Keratinocyte (primary cell): Measurements from ENCODE around the gene TAF11L6. TPM values are rescaled to one million over a fixed set of nuclear protein-coding genes. Genes with fewer than 3 reads are reported as not detected.
"Not testable (repeated sequence)": the region's sequence is repeated elsewhere in the genome, so short reads cannot be mapped to it uniquely, and the experiment has no call there.

Source experiments
- DNase-seq: peaks from one replicate; pipeline ENCODE4 v3.0.0-alpha.2; 2011; ENCODE audit warnings: low read depth, missing footprints, low spot score
- FAIRE-seq: peaks from 2 replicates; lab custom pipeline; 2011; peaks lifted over from hg19 to GRCh38; lab: Jason Lieb, UNC
- H2AFZ ChIP-seq: 2 replicates; pipeline ENCODE4 v1.6.0; 2012; ENCODE audit warnings: low read length, control low read depth, inconsistent platforms; ENCODE audit not compliant: control insufficient read depth
- H3K27ac ChIP-seq: 2 replicates; pipeline ENCODE4 v1.5.1; 2011; ENCODE audit warnings: low read length; ENCODE audit not compliant: control insufficient read depth, insufficient read depth
- H3K27me3 ChIP-seq: 3 replicates; pipeline ENCODE4 v1.6.0; 2011; ENCODE audit warnings: low read length; ENCODE audit not compliant: control insufficient read depth, insufficient read depth; ENCODE audit errors: extremely low read depth
- H3K36me3 ChIP-seq, 2 experiments: 2 replicates in 1 of 2; 3 replicates in 1 of 2; pipeline ENCODE4 v1.5.1; 2011; ENCODE audit warnings: low read length in 2 of 2, mild to moderate bottlenecking in 1 of 2; ENCODE audit not compliant: control insufficient read depth in 2 of 2, insufficient read depth in 2 of 2; ENCODE audit errors: extremely low read depth in 1 of 2
- H3K4me1 ChIP-seq: 3 replicates; pipeline ENCODE4 v1.5.1; 2011; ENCODE audit warnings: low read length; ENCODE audit not compliant: control insufficient read depth, insufficient read depth; ENCODE audit errors: extremely low read depth
- H3K4me2 ChIP-seq: 3 replicates; pipeline ENCODE4 v1.6.0; 2011; ENCODE audit warnings: low read depth, low read length; ENCODE audit not compliant: control insufficient read depth, insufficient read depth; ENCODE audit errors: extremely low read depth
- H3K4me3 ChIP-seq, 3 experiments: fragments of 200-600 bp in 1 of 3; sonication (generic) in 1 of 3; 2 replicates in 2 of 3; 3 replicates in 1 of 3; pipeline ENCODE4 v1.5.1; 2011 to 2016; ENCODE audit warnings: low read length in 3 of 3, mild to moderate bottlenecking in 3 of 3, control low read depth in 2 of 3, inconsistent platforms in 1 of 3, low read depth in 1 of 3, mixed read lengths in 1 of 3, mixed run types in 1 of 3, moderate library complexity in 1 of 3; ENCODE audit not compliant: control insufficient read depth in 2 of 3, insufficient read depth in 2 of 3; ENCODE audit errors: extremely low read depth in 1 of 3
- H3K79me2 ChIP-seq: 2 replicates; pipeline ENCODE4 v1.6.0; 2012; ENCODE audit warnings: low read length; ENCODE audit not compliant: control insufficient read depth, insufficient read depth
- H3K9ac ChIP-seq: 3 replicates; pipeline ENCODE4 v1.6.0; 2011; ENCODE audit warnings: low read length; ENCODE audit not compliant: control insufficient read depth, insufficient read depth; ENCODE audit errors: extremely low read depth
- H3K9me1 ChIP-seq: 3 replicates; pipeline ENCODE4 v1.6.0; 2011; ENCODE audit warnings: low read length; ENCODE audit not compliant: control insufficient read depth, insufficient read depth; ENCODE audit errors: extremely low read depth
- H3K9me3 ChIP-seq: 2 replicates; pipeline ENCODE4 v1.5.1; 2012; ENCODE audit warnings: low read depth, low read length; ENCODE audit not compliant: control insufficient read depth
- H4K20me1 ChIP-seq: 3 replicates; pipeline ENCODE4 v1.6.0; 2011; ENCODE audit warnings: low read length; ENCODE audit not compliant: control insufficient read depth, insufficient read depth; ENCODE audit errors: extremely low read depth
- CTCF ChIP-seq, 3 experiments: IDR thresholded peaks in 1 of 3; conservative IDR thresholded peaks in 1 of 3; optimal IDR thresholded peaks in 1 of 3; 2 replicates in 2 of 3; 3 replicates in 1 of 3; pipeline versions ENCODE3 to v1.5.1; 2011; ENCODE audit warnings: low read length in 3 of 3, mild to moderate bottlenecking in 3 of 3, moderate library complexity in 2 of 3, control low read depth in 1 of 3, inconsistent platforms in 1 of 3; ENCODE audit not compliant: insufficient read depth in 2 of 3; ENCODE audit errors: extremely low read depth in 1 of 3
- EZH2 ChIP-seq: IDR thresholded peaks from one replicate; pipeline ENCODE4 v1.6.1; 2012; ENCODE audit warnings: inconsistent platforms, mild to moderate bottlenecking, low read length, moderate library complexity
- dilution Hi-C: fragments of 300-500 bp; cut with MboI; formaldehyde crosslinking; loops from one replicate; pipeline ENCODE4 v1.7.0; 2020; ENCODE audit warnings: low sequenced_read_pairs; ENCODE audit not compliant: extremely low pct_ligation_motif_present
- polyA plus RNA-seq, 5 experiments: library from polyadenylated mRNA; depleted of rRNA in 3 of 5; stranded (reverse) in 3 of 5; stranded (forward) in 1 of 5; unstranded in 1 of 5; fragments of >200 nt; gene quantifications; 1 replicate in 1 of 5; 2 replicates in 3 of 5; 3 replicates in 1 of 5; pipeline versions ENCODE4 v1.2.1 to v1.2.3, GENCODE V29; 2011 to 2012; ENCODE audit warnings: missing spikeins in 2 of 5, low read depth in 1 of 5, low replicate concordance in 1 of 5

Gene TAF11L6
- polyA plus RNA-seq, 1 donor (not counting 4 experiments of a cell fraction or from before 2014, with no cell fraction given) = not detected

- Histone ChIP-seq H3K9me3 (no peaks in the 10 kb centered on the region), H3K79me2 (no peaks in the 10 kb centered on the region), H3K27ac (no peak overlapping the region), H3K4me2 (no peak overlapping the region), H3K4me3 (no peak overlapping the region), H3K27me3 (no peaks in the 10 kb centered on the region), H3K9me1 (no peaks in the 10 kb centered on the region), H3K9ac (no peak overlapping the region), H4K20me1 (no peaks in the 10 kb centered on the region), H3K4me1 (no peaks in the 10 kb centered on the region), H2AFZ (no peak overlapping the region), H3K36me3 (no peaks in the 10 kb centered on the region)
- DNase-seq (no peak), FAIRE-seq (no peak)
- TF ChIP-seq EZH2 (no peak), CTCF (optimal IDR thresholded peaks at IDR 0.05 in 1 of 3, IDR thresholded peaks at IDR 0.05 in 1 of 3, conservative IDR thresholded peaks at IDR 0.05 in 1 of 3; ENCODE audit: extremely low read depth in 1 of 3, insufficient read depth in 2 of 3, low read length in 3 of 3) (no peak)
- dilution Hi-C loops = no loop called here
These were observed 16.6 kb upstream of the TAF11L6 start for GRCh38 chr5:17511775-17512325.

GRCh38 chr5:17517526-17517925 is 10.9 kb upstream of the TAF11L6 start:
- H3K27me3 ChIP-seq, H3K9me1 ChIP-seq, dilution Hi-C loops: not testable (repeated sequence)

GRCh38 chr5:17518067-17518466 is 10.4 kb upstream of the TAF11L6 start, which contains the start of gene TAF11L3:
TSS of gene TAF11L3 (plus strand) at chr5:17518367.
- H3K79me2 ChIP-seq, FAIRE-seq, DNase-seq, H3K9me1 ChIP-seq, H3K9ac ChIP-seq, H2AFZ ChIP-seq, H3K4me2 ChIP-seq, H4K20me1 ChIP-seq, H3K4me3 ChIP-seq, H3K27me3 ChIP-seq, H3K4me1 ChIP-seq, H3K36me3 ChIP-seq, dilution Hi-C loops, H3K27ac ChIP-seq, H3K9me3 ChIP-seq: not testable (repeated sequence)

More at GRCh38 chr5:17517526-17517925, 10.9 kb upstream of the TAF11L6 start:
- H3K4me3 ChIP-seq, DNase-seq, H3K9ac ChIP-seq, H4K20me1 ChIP-seq, H3K4me2 ChIP-seq, H3K36me3 ChIP-seq, H2AFZ ChIP-seq, H3K9me3 ChIP-seq, H3K27ac ChIP-seq, H3K79me2 ChIP-seq, H3K4me1 ChIP-seq, FAIRE-seq: not testable (repeated sequence)

GRCh38 chr5:17519508-17519907 is 9.0 kb upstream of the TAF11L6 start:
- H2AFZ ChIP-seq, H3K9me3 ChIP-seq, H3K27ac ChIP-seq, H3K4me3 ChIP-seq, H3K9me1 ChIP-seq, dilution Hi-C loops, H3K79me2 ChIP-seq, H3K4me2 ChIP-seq, H4K20me1 ChIP-seq, H3K4me1 ChIP-seq, H3K9ac ChIP-seq, FAIRE-seq, H3K36me3 ChIP-seq, H3K27me3 ChIP-seq, DNase-seq: not testable (repeated sequence)
